Activated T-cell treated with anti-CD3 and anti-CD28 coated beads, Interleukin-2, amount 50 U/mL, for 72 hours (primary cell): Measurements from ENCODE around the gene PRSS27. TPM values are rescaled to one million over a fixed set of nuclear protein-coding genes. Genes with fewer than 3 reads are reported as not detected.

Source experiments
- ATAC-seq, 2 donors: fragments of 150-1000 bp; cut with Tn5 transposase; replicated peaks in 1 of 2; 2 replicates each; pipeline ENCODE4 v1.10.0; 2021; ENCODE audit warnings: moderate library complexity in 2 of 2, mild to moderate bottlenecking in 1 of 2
- DNase-seq, 2 donors: peaks; one replicate each; pipeline ENCODE4 v3.0.0; 2021 to 2022; ENCODE audit warnings: mixed read lengths in 1 of 2
- H3K27ac Mint-ChIP-seq: one replicate; pipeline ENCODE4 v1.8.0; 2022; ENCODE audit warnings: mild to moderate bottlenecking, moderate library complexity, mixed read lengths
- H3K27me3 Mint-ChIP-seq: one replicate; pipeline ENCODE4 v1.8.0; 2022; ENCODE audit warnings: low read depth, mixed read lengths
- H3K36me3 Mint-ChIP-seq, 2 donors: one replicate each; pipeline ENCODE4 v1.8.0; 2022; ENCODE audit warnings: mixed read lengths in 2 of 2, mild to moderate bottlenecking in 1 of 2; ENCODE audit not compliant: insufficient read depth in 2 of 2
- H3K4me1 Mint-ChIP-seq: one replicate; pipeline ENCODE4 v1.8.0; 2022; ENCODE audit warnings: low read depth, mixed read lengths
- H3K4me3 Mint-ChIP-seq, 2 donors: one replicate each; pipeline ENCODE4 v1.8.0; 2022; ENCODE audit warnings: mild to moderate bottlenecking in 2 of 2, mixed read lengths in 2 of 2, moderate library complexity in 2 of 2
- H3K9me3 Mint-ChIP-seq, 2 donors: one replicate each; pipeline ENCODE4 v1.8.0; 2022; ENCODE audit warnings: mixed read lengths in 2 of 2
- total RNA-seq, 2 donors: library from RNA; stranded (reverse); gene quantifications; one replicate each; pipeline ENCODE4 v1.2.3, GENCODE V29; 2022

The PRSS27 gene
- total RNA-seq, 2 donors from 2014 or later: 7.6 to 8.8 TPM

GRCh38 chr16:2706611-2707311, 13.3 kb downstream of the PRSS27 start:
- Mint-ChIP-seq H3K27me3 (no peaks in the 10 kb centered on the region), H3K27ac (no peak overlapping the region), H3K36me3 (peaks cover 1 to 2% of the 10 kb centered on the region in 2 donors), H3K4me3 (no peak overlapping the region), H3K9me3 (no peaks in the 10 kb centered on the region), H3K4me1 (no peaks in the 10 kb centered on the region)
- no peak for ATAC-seq
- no peak for DNase-seq

DNA sequence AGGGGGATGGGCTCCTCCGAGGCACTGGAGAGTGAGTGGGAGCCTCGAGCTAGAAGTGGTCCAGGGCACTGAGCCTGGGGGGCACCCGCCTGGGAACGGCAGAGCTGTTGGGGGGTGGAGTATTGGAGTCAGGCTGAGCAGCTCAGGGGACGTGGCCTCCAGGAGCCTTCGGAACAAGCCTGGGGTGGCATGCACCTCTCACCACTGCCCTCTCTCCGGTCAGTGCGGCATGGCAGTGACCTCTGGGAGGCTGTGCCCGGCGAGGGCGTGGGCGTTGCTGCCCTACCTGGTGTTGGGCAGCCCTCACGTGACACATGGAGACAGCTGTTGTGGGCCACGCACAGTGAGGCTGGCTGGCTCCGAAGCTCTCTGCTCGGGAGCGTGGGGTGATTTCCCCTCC, 13.9 kb downstream of the PRSS27 start:
- Mint-ChIP-seq H3K27me3 (no peaks in the 10 kb centered on the region), H3K36me3 (peaks cover 1 to 2% of the 10 kb centered on the region in 2 donors), H3K4me1 (no peaks in the 10 kb centered on the region), H3K9me3 (no peaks in the 10 kb centered on the region), H3K4me3 (no peak overlapping the region), H3K27ac (no peak overlapping the region)
- ATAC-seq (no peak), DNase-seq (no peak)

DNA sequence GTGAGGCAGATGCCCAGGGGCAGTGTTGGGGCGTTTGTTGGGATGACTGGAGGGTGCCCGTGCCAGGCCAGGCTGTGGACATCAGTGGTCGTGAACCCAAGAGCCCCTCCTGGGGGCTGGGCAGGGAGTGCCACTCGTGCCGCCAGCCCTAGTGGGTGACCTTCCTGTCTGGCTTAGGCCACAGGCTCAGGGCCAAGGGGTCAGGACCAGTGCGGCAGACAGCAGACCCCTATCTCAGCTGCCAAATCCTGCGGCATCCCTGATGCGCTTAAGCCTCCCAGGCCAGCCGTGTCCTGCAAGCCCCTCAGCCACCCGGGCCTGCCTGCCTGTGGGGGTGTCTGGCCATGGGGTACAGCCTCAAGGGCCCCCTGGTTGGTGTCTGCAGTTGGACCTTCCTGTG, 14.7 kb downstream of the PRSS27 start:
- Mint-ChIP-seq H3K4me1 (no peaks in the 10 kb centered on the region), H3K36me3 (peaks cover 1 to 2% of the 10 kb centered on the region in 2 donors), H3K27ac (no peak overlapping the region), H3K4me3 (no peak overlapping the region), H3K27me3 (no peaks in the 10 kb centered on the region), H3K9me3 (no peaks in the 10 kb centered on the region)
- DNase-seq (no peak), ATAC-seq (no peak)

DNA sequence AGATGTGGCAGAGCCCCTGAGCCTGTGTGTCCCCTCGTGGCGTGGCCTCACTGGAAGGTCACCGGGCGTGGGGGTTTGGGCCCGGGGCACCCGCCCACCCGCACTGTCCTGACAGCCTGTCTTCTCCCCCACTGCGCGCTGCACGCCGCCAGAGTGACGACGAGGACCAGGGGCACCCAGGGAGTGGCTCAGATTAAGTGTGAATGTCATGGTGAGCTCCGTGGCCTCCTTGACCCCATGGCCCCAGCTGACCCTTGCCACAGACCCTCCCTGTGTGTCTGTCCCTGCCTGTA, 15.1 kb downstream of the PRSS27 start:
- Mint-ChIP-seq H3K27ac (no peak overlapping the region), H3K9me3 (no peaks in the 10 kb centered on the region), H3K4me3 (no peak overlapping the region), H3K27me3 (no peaks in the 10 kb centered on the region), H3K4me1 (no peaks in the 10 kb centered on the region), H3K36me3 (peaks cover 1 to 2% of the 10 kb centered on the region in 2 donors)
- ATAC-seq: no peak
- DNase-seq: no peak

GRCh38 chr16:2704166-2704982, 15.7 kb downstream of the PRSS27 start:
- no peaks in the 10 kb centered on the region for H3K9me3 Mint-ChIP-seq
- no peaks in the 10 kb centered on the region for H3K4me1 Mint-ChIP-seq
- no peak overlapping the region for H3K27ac Mint-ChIP-seq
- ATAC-seq: no peak
- H3K27me3 Mint-ChIP-seq: no peaks in the 10 kb centered on the region
- no peak overlapping the region for H3K4me3 Mint-ChIP-seq
- peaks cover 1 to 2% of the 10 kb centered on the region in 2 donors for H3K36me3 Mint-ChIP-seq
- no peak for DNase-seq

DNA sequence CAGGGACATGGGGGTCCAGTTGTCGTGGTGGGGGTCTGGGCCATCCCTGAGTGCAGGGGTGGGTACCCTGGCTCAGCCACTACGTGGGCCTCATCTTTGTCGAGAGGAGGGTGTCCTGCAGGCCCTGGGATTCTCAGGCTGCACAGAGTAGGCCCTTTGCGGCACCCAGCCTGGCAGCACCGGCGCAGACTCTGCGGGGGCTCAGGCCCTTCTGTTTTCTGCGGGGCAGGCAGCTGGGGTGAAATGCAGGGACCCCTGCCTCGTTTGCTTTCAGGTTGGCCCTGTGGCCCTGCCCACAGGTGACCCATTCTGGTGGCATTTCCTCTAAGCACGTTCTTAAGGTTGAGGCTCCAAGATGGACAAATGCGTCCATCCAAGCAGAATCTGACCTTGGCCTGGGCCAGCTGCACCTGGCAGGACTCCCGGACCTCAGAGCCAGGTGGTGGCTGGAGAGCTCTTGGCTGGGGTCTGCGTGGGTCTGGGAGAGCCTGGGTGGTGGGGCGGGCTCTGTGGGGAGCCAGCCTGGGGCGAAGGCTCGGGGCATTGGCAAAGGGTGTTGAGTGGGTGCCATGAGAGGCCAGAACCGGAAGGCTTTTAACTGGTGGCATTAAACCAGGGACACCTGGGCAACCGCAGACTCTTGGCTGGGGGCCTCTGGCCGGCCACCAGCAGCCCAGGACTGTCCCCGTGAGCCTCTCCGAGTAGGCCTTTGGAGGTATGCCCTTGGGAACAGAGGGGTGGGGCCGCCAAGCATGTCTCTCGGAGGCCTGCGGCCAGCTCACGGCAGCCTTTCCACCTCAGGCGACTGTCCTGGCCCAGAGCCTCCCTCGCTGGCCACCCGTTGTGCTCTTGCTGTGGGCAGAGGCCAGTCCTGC, 16.9 kb downstream of the PRSS27 start:
- Mint-ChIP-seq H3K27ac (no peak overlapping the region), H3K27me3 (no peaks in the 10 kb centered on the region), H3K9me3 (no peaks in the 10 kb centered on the region), H3K36me3 (peaks cover 1 to 2% of the 10 kb centered on the region in 2 donors), H3K4me1 (no peaks in the 10 kb centered on the region), H3K4me3 (no peak overlapping the region)
- ATAC-seq: no peak
- DNase-seq: no peak

DNA sequence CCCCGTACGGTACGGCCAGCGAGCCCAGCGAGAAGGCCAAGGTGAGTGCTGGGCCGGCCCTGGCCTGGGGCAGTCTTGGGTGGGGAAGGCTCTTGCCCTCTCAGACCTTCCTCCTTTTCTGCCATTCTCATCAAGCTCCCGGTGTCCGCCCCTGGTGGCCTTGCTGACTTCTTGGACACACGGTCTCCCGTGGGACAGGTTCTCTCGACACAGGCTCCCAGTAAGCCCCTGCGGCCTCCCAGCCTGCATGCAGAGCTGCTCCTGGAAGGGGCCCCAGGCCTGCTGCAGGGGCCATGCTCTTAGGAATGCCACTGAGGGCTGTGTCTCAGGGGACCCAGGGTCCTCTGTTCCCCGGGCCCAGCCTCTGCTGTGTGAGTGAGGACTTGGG, 17.6 kb downstream of the PRSS27 start:
- H3K4me1 Mint-ChIP-seq: no peaks in the 10 kb centered on the region
- H3K36me3 Mint-ChIP-seq: peaks cover 2 to 3% of the 10 kb centered on the region in 2 donors
- ATAC-seq (no peak), DNase-seq (no peak)
- no peaks in the 10 kb centered on the region for H3K27me3 Mint-ChIP-seq
- H3K9me3 Mint-ChIP-seq: no peaks in the 10 kb centered on the region
- H3K27ac Mint-ChIP-seq: no peak overlapping the region
- no peak overlapping the region for H3K4me3 Mint-ChIP-seq

- ATAC-seq: no peak
- no peaks in the 10 kb centered on the region for H3K27me3 Mint-ChIP-seq
- H3K9me3 Mint-ChIP-seq: no peaks in the 10 kb centered on the region
- no peaks in the 10 kb centered on the region for H3K4me1 Mint-ChIP-seq
- H3K4me3 Mint-ChIP-seq: no peak overlapping the region
- H3K36me3 Mint-ChIP-seq: peaks cover 4 to 6% of the 10 kb centered on the region in 2 donors
- DNase-seq: no peak
- H3K27ac Mint-ChIP-seq: no peak overlapping the region
Measured at GRCh38 chr16:2701713-2702437, 18.1 kb downstream of the PRSS27 start.

GRCh38 chr16:2701272-2701671, 18.8 kb downstream of the PRSS27 start:
- DNase-seq (no peak), ATAC-seq (no peak)
- Mint-ChIP-seq H3K27me3 (no peaks in the 10 kb centered on the region), H3K9me3 (no peaks in the 10 kb centered on the region), H3K27ac (no peak overlapping the region), H3K4me3 (no peak overlapping the region), H3K4me1 (no peaks in the 10 kb centered on the region), H3K36me3 (peaks cover 4 to 7% of the 10 kb centered on the region in 2 donors)

GRCh38 chr16:2700786-2701185, 19.2 kb downstream of the PRSS27 start:
- ATAC-seq (no peak), DNase-seq (no peak)
- H3K4me3 Mint-ChIP-seq: no peak overlapping the region
- no peaks in the 10 kb centered on the region for H3K27me3 Mint-ChIP-seq
- H3K9me3 Mint-ChIP-seq: no peaks in the 10 kb centered on the region
- no peaks in the 10 kb centered on the region for H3K4me1 Mint-ChIP-seq
- peaks cover 4 to 7% of the 10 kb centered on the region in 2 donors for H3K36me3 Mint-ChIP-seq
- no peak overlapping the region for H3K27ac Mint-ChIP-seq

- peaks cover 2 to 7% of the 10 kb centered on the region in 2 donors for H3K36me3 Mint-ChIP-seq
- no peak overlapping the region for H3K27ac Mint-ChIP-seq
- no peaks in the 10 kb centered on the region for H3K27me3 Mint-ChIP-seq
- no peaks in the 10 kb centered on the region for H3K9me3 Mint-ChIP-seq
- ATAC-seq (no peak), DNase-seq (no peak)
- no peaks in the 10 kb centered on the region for H3K4me1 Mint-ChIP-seq
- no peak overlapping the region for H3K4me3 Mint-ChIP-seq
Measured at GRCh38 chr16:2699791-2700600, 20.0 kb downstream of the PRSS27 start.
